GM23338 (cell line): ENCODE data around the gene MBOAT1. TPM values are rescaled to one million over a fixed set of nuclear protein-coding genes. Genes with fewer than 3 reads are reported as not detected.

Experiments used
- ATAC-seq: fragments of 200-7000 bp; cut with Tn5 transposase; 3 replicates; pipeline ENCODE4 v1.9.1; 2020
- DNase-seq: peaks from one replicate; pipeline ENCODE4 v3.0.0-alpha.2; 2015; ENCODE audit warnings: low spot score
- H2AFZ ChIP-seq: fragments of 200-600 bp; sonication (generic); 2 replicates; pipeline ENCODE4 v1.8.0; 2016; ENCODE audit warnings: antibody characterized with exemption, mild to moderate bottlenecking, moderate library complexity
- H3F3A ChIP-seq: fragments of 200-600 bp; sonication (generic); replicated peaks from 2 replicates; pipeline ENCODE4 v1.8.0; 2017; ENCODE audit warnings: antibody characterized with exemption, mixed run types, low read depth
- H3K27ac ChIP-seq: fragments of 200-600 bp; sonication (generic); 2 replicates; pipeline ENCODE4 v1.6.1; 2016; ENCODE audit warnings: low read depth
- H3K27me3 ChIP-seq: fragments of 200-600 bp; sonication (generic); 2 replicates; pipeline ENCODE4 v1.8.0; 2016; ENCODE audit warnings: mild to moderate bottlenecking, mixed run types, moderate library complexity; ENCODE audit not compliant: insufficient read depth
- H3K36me3 ChIP-seq: fragments of 200-600 bp; sonication (generic); 2 replicates; pipeline ENCODE4 v1.8.0; 2016; ENCODE audit warnings: mild to moderate bottlenecking; ENCODE audit not compliant: insufficient read depth
- H3K4me1 ChIP-seq: fragments of 200-600 bp; sonication (generic); 2 replicates; pipeline ENCODE4 v1.8.0; 2016; ENCODE audit warnings: mild to moderate bottlenecking, moderate library complexity; ENCODE audit not compliant: insufficient read depth
- H3K4me2 ChIP-seq: fragments of 200-600 bp; sonication (generic); 2 replicates; pipeline ENCODE4 v1.7.1; 2017; ENCODE audit warnings: mixed run types
- H3K4me3 ChIP-seq: fragments of 200-600 bp; sonication (generic); 2 replicates; pipeline ENCODE4 v1.6.1; 2016; ENCODE audit warnings: mixed run types
- H3K79me2 ChIP-seq: fragments of 200-600 bp; sonication (generic); replicated peaks from 2 replicates; pipeline ENCODE4 v1.8.0; 2017; ENCODE audit warnings: mild to moderate bottlenecking; ENCODE audit not compliant: insufficient read depth
- H3K9me2 ChIP-seq: fragments of 200-600 bp; sonication (generic); 2 replicates; pipeline ENCODE4 v1.8.0; 2017; ENCODE audit not compliant: insufficient read depth
- H4K20me1 ChIP-seq: fragments of 200-600 bp; sonication (generic); replicated peaks from 2 replicates; pipeline ENCODE4 v1.8.0; 2017; ENCODE audit warnings: mild to moderate bottlenecking; ENCODE audit not compliant: insufficient read depth
- H3K27ac Mint-ChIP-seq: 2 replicates; pipeline ENCODE4 v1.8.0; 2020; ENCODE audit warnings: inconsistent platforms, mild to moderate bottlenecking, moderate library complexity, mixed read lengths
- H3K27me3 Mint-ChIP-seq: 3 replicates; pipeline ENCODE4 v1.8.0; 2022; ENCODE audit warnings: low read depth, mild to moderate bottlenecking, moderate library complexity, mixed read lengths, inconsistent platforms; ENCODE audit not compliant: insufficient read depth, poor library complexity
- H3K36me3 Mint-ChIP-seq: 3 replicates; pipeline ENCODE4 v1.8.0; 2021; ENCODE audit warnings: low read depth, mild to moderate bottlenecking, inconsistent platforms, moderate library complexity, mixed read lengths
- H3K4me1 Mint-ChIP-seq: 3 replicates; pipeline ENCODE4 v1.8.0; 2020; ENCODE audit warnings: mild to moderate bottlenecking, inconsistent platforms, mixed read lengths
- H3K4me3 Mint-ChIP-seq: 3 replicates; pipeline ENCODE4 v1.8.0; 2021; ENCODE audit warnings: moderate library complexity, mild to moderate bottlenecking, inconsistent platforms, mixed read lengths
- H3K9me3 Mint-ChIP-seq: 3 replicates; pipeline ENCODE4 v1.8.0; 2020; ENCODE audit warnings: moderate library complexity, mild to moderate bottlenecking, inconsistent platforms, mixed read lengths
- CREB1 ChIP-seq: fragments of 250-450 bp; sonication (Bioruptor Pico); IDR thresholded peaks from 2 replicates; pipeline ENCODE4 v1.5.0; 2020; ENCODE audit warnings: low read depth, mild to moderate bottlenecking, moderate library complexity
- EZH2 ChIP-seq: fragments of 200-600 bp; sonication (generic); IDR thresholded peaks from one replicate; pipeline ENCODE4 v1.8.0; 2017; ENCODE audit warnings: antibody characterized with exemption, mild to moderate bottlenecking, low read depth; ENCODE audit not compliant: unreplicated experiment
- EZH2phosphoT487 ChIP-seq: fragments of 200-600 bp; sonication (generic); IDR thresholded peaks from one replicate; pipeline ENCODE4 v1.8.1; 2018; ENCODE audit warnings: antibody characterized with exemption; ENCODE audit not compliant: unreplicated experiment
- NANOG ChIP-seq: IDR thresholded peaks from 2 replicates; pipeline ENCODE4 v1.6.1; 2016; ENCODE audit warnings: antibody characterized with exemption, borderline replicate concordance
- ZNF114 ChIP-seq: fragments of 250-450 bp; sonication (Bioruptor Pico); IDR thresholded peaks from 2 replicates; pipeline ENCODE4 v1.5.0; 2020; ENCODE audit warnings: mild to moderate bottlenecking, moderate library complexity
- ZNF331 ChIP-seq: fragments of 250-450 bp; sonication (Bioruptor Pico); IDR thresholded peaks from 2 replicates; pipeline ENCODE4 v1.5.0; 2020; ENCODE audit warnings: low read depth, mild to moderate bottlenecking, moderate library complexity
- polyA plus RNA-seq: library from polyadenylated mRNA; unstranded; fragments of >200 nt; fragmentation: Nextera tagmentation; extraction: Ambion mirVana; gene quantifications from 2 replicates; pipeline ENCODE4 v1.2.1, GENCODE V29; 2016
- total RNA-seq: library from RNA; depleted of rRNA; stranded (reverse); fragments of >200 nt; shearing (Covaris generic); gene quantifications from 2 replicates; pipeline ENCODE4 v1.2.3, GENCODE V29; 2014
- TF ChIP-seq, protein P1 (sequence below): fragments of 250-450 bp; sonication (Bioruptor Pico); IDR thresholded peaks from 2 replicates; pipeline ENCODE4 v1.5.0; 2020; ENCODE audit warnings: mild to moderate bottlenecking, moderate library complexity
- TF ChIP-seq, protein P2 (sequence below): IDR thresholded peaks from 2 replicates; pipeline ENCODE4 v1.6.1; 2016; ENCODE audit warnings: antibody characterized with exemption
- TF ChIP-seq, protein P3 (sequence below): IDR thresholded peaks from one replicate; pipeline ENCODE4 v1.6.1; 2018; ENCODE audit warnings: antibody characterized with exemption; ENCODE audit not compliant: unreplicated experiment

MBOAT1 gene
- total and polyA plus RNA-seq, 2 experiments from 2014 or later: 3.8 to 18.6 TPM

DNA sequence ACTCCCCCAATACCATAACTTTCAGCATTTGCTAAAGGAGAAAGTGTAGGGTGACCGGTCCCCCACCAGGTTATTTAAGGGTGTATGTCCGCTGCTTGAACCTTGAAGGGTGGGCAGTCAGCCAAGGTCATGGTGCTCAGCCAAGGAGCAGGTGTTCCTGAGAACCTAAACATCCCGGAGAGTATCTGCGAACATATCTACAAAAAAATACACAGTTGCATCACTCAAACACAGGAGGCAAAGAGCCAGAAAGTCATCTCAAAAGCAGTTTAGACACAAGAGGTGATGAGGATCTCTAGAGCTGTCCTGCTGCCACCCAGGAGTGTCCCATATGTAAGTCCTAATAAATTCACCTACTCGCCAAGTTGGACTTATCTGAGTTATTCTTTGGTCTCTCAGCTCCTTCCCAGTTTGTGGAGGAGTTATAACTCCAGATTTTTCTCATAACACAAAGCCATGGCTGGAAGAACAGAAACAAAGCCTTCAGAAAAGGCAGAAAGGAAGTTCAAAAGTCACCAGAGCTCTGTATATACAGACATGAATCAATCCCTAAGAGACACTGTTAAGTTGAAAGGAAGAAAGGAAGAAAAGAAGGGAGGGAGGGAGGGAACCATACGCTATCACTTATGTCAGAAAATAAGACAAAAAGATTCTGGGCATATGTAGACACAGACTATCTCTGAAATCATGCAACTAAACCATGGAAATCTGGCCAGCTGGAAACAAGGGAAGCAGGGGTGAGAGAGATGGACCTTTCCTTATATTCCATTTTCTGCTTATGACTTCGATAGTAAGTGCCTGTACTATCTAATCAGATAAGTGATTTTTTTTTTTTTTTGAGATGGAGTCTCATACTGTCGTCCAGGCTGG, 11.3 kb downstream of the MBOAT1 start (continued):
- TF ChIP-seq, protein P1, sequence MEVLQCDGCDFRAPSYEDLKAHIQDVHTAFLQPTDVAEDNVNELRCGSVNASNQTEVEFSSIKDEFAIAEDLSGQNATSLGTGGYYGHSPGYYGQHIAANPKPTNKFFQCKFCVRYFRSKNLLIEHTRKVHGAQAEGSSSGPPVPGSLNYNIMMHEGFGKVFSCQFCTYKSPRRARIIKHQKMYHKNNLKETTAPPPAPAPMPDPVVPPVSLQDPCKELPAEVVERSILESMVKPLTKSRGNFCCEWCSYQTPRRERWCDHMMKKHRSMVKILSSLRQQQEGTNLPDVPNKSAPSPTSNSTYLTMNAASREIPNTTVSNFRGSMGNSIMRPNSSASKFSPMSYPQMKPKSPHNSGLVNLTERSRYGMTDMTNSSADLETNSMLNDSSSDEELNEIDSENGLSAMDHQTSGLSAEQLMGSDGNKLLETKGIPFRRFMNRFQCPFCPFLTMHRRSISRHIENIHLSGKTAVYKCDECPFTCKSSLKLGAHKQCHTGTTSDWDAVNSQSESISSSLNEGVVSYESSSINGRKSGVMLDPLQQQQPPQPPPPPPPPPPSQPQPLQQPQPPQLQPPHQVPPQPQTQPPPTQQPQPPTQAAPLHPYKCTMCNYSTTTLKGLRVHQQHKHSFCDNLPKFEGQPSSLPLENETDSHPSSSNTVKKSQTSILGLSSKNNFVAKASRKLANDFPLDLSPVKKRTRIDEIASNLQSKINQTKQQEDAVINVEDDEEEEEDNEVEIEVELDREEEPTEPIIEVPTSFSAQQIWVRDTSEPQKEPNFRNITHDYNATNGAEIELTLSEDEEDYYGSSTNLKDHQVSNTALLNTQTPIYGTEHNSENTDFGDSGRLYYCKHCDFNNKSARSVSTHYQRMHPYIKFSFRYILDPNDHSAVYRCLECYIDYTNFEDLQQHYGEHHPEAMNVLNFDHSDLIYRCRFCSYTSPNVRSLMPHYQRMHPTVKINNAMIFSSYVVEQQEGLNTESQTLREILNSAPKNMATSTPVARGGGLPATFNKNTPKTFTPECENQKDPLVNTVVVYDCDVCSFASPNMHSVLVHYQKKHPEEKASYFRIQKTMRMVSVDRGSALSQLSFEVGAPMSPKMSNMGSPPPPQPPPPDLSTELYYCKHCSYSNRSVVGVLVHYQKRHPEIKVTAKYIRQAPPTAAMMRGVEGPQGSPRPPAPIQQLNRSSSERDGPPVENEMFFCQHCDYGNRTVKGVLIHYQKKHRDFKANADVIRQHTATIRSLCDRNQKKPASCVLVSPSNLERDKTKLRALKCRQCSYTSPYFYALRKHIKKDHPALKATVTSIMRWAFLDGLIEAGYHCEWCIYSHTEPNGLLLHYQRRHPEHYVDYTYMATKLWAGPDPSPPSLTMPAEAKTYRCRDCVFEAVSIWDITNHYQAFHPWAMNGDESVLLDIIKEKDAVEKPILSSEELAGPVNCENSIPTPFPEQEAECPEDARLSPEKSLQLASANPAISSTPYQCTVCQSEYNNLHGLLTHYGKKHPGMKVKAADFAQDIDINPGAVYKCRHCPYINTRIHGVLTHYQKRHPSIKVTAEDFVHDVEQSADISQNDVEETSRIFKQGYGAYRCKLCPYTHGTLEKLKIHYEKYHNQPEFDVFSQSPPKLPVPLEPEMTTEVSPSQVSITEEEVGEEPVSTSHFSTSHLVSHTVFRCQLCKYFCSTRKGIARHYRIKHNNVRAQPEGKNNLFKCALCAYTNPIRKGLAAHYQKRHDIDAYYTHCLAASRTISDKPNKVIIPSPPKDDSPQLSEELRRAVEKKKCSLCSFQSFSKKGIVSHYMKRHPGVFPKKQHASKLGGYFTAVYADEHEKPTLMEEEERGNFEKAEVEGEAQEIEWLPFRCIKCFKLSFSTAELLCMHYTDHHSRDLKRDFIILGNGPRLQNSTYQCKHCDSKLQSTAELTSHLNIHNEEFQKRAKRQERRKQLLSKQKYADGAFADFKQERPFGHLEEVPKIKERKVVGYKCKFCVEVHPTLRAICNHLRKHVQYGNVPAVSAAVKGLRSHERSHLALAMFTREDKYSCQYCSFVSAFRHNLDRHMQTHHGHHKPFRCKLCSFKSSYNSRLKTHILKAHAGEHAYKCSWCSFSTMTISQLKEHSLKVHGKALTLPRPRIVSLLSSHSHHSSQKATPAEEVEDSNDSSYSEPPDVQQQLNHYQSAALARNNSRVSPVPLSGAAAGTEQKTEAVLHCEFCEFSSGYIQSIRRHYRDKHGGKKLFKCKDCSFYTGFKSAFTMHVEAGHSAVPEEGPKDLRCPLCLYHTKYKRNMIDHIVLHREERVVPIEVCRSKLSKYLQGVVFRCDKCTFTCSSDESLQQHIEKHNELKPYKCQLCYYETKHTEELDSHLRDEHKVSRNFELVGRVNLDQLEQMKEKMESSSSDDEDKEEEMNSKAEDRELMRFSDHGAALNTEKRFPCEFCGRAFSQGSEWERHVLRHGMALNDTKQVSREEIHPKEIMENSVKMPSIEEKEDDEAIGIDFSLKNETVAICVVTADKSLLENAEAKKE (CRISPR knock-in tag): no peak
- TF ChIP-seq, protein P2, sequence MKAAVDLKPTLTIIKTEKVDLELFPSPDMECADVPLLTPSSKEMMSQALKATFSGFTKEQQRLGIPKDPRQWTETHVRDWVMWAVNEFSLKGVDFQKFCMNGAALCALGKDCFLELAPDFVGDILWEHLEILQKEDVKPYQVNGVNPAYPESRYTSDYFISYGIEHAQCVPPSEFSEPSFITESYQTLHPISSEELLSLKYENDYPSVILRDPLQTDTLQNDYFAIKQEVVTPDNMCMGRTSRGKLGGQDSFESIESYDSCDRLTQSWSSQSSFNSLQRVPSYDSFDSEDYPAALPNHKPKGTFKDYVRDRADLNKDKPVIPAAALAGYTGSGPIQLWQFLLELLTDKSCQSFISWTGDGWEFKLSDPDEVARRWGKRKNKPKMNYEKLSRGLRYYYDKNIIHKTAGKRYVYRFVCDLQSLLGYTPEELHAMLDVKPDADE: no peak
- no peak for TF ChIP-seq EZH2

DNA sequence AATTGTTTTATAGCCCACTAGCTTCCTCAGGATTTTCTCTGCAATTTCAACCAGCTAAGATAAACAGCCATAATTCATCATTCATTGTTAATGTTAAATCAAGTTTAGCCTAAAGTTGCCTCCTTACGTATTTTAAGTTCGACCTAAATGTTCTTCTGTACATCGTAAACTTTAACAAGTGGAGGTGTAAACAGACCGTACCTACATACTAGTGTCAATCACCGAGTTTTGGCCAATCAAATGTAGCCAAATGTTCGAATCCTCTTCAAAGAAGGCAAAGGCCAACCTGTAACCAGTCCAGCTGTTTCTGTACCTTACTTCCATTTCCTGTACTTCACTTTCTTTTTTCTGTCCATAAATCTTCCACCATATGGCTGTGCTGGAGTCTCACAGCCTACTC, 13.5 kb downstream of the MBOAT1 start:
- no peaks in the 10 kb centered on the region for H3F3A ChIP-seq
- peaks cover 56% of the 10 kb centered on the region for H3K79me2 ChIP-seq
- H3K36me3 ChIP-seq: no peaks in the 10 kb centered on the region
- H3K9me2 ChIP-seq: no peaks in the 10 kb centered on the region; the same call in none of the 2 replicates
- H3K4me1 ChIP-seq: peaks cover 29% of the 10 kb centered on the region
- 0 out of 2 replicates have a peak overlapping the region, but pooled peaks have one; percentile 21 for H3K4me2 ChIP-seq
- peaks cover 26% of the 10 kb centered on the region for H3K4me1 Mint-ChIP-seq
- 0 out of 3 replicates have a peak, but pooled peaks cover 2% of the 10 kb centered on the region for H3K36me3 Mint-ChIP-seq
- H3K4me3 Mint-ChIP-seq: no peak overlapping the region
- no peak for ATAC-seq
- H3K4me3 ChIP-seq: no peak overlapping the region
- H3K27ac Mint-ChIP-seq: peak overlapping the region; percentile 70; the same call in 1 of the 2 replicates
- no peaks in the 10 kb centered on the region for H4K20me1 ChIP-seq
- no peak overlapping the region for H3K27ac ChIP-seq
- H2AFZ ChIP-seq: no peak overlapping the region
- no peaks in the 10 kb centered on the region for H3K27me3 Mint-ChIP-seq
- DNase-seq: no peak
- H3K27me3 ChIP-seq: no peaks in the 10 kb centered on the region
- no peaks in the 10 kb centered on the region for H3K9me3 Mint-ChIP-seq
- TF ChIP-seq ZNF331: no peak
- no peak for TF ChIP-seq EZH2
- TF ChIP-seq CREB1 (CRISPR knock-in tag): no peak
- TF ChIP-seq EZH2phosphoT487: no peak
- TF ChIP-seq, protein P3, sequence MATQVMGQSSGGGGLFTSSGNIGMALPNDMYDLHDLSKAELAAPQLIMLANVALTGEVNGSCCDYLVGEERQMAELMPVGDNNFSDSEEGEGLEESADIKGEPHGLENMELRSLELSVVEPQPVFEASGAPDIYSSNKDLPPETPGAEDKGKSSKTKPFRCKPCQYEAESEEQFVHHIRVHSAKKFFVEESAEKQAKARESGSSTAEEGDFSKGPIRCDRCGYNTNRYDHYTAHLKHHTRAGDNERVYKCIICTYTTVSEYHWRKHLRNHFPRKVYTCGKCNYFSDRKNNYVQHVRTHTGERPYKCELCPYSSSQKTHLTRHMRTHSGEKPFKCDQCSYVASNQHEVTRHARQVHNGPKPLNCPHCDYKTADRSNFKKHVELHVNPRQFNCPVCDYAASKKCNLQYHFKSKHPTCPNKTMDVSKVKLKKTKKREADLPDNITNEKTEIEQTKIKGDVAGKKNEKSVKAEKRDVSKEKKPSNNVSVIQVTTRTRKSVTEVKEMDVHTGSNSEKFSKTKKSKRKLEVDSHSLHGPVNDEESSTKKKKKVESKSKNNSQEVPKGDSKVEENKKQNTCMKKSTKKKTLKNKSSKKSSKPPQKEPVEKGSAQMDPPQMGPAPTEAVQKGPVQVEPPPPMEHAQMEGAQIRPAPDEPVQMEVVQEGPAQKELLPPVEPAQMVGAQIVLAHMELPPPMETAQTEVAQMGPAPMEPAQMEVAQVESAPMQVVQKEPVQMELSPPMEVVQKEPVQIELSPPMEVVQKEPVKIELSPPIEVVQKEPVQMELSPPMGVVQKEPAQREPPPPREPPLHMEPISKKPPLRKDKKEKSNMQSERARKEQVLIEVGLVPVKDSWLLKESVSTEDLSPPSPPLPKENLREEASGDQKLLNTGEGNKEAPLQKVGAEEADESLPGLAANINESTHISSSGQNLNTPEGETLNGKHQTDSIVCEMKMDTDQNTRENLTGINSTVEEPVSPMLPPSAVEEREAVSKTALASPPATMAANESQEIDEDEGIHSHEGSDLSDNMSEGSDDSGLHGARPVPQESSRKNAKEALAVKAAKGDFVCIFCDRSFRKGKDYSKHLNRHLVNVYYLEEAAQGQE: no peak
- TF ChIP-seq ZNF114 (CRISPR knock-in tag): no peak
- no peak for TF ChIP-seq NANOG
